Effector CD4-positive, alpha-beta T cell (primary cell): ENCODE results near the gene MYO16.

Experiments
- DNase-seq: peaks from one replicate; pipeline ENCODE4 v3.0.0-alpha.2; 2020

MYO16 gene

GRCh38 chr13:109254274-109254673, 624.9 kb downstream of the MYO16 start:
- DNase-seq = no peak

DNA sequence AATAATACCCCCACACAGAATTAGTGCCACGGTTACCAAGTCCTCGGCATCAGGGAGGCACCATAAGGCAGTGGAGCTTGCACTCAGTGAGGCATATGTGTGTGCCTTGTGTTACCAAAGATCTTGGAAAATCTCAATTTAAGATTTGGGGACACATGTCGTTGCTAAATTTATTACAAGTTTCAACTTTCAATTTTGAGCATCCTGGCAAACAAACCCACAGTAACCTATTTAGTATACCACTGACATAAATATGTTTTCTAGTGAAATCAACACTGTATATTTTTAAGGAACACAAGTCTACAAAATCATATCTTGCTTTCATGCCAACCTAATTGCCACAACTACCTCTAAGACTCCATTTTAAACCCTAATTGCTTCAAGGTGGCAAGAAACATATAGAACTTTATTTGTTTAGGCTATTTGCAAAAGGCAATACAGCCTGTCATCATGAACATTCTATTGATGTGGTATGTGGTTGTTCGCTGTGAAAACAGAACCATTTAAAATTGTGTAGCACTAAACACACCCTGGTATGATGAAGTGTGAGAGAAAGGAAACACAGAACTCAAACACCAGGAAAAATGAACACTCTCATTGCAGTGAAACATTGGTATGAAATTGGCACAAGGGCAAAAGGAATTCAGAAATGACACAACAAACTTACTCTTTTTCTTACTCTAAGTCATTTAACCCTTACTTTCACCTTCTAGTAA, 625.9 kb downstream of the MYO16 start:
- no peak for DNase-seq

GRCh38 chr13:109256866-109257760, 627.7 kb downstream of the MYO16 start:
- DNase-seq = no peak
